ENCODE data around the gene HORMAD2.

GRCh38 chr22:30193031-30193775 lies 112.9 kb downstream of the HORMAD2 start:
- TF ChIP-seq CTCF (IDR thresholded peaks at IDR 0.05 in 4 of 5, conservative IDR thresholded peaks at IDR 0.05 in 1 of 5): no peak
- TF ChIP-seq POLR2A (IDR thresholded peaks at IDR 0.05): no peak

All from gastrocnemius medialis (tissue), 4 donors.